K562 (cell line): Measurements from ENCODE around the gene TUBG2. TPM values are rescaled to one million over a fixed set of nuclear protein-coding genes. Genes with fewer than 3 reads are reported as not detected.

Experiments
- COPS2 ChIP-seq: fragments of 450-650 bp; conservative IDR thresholded peaks from 2 replicates; pipeline ENCODE4 v1.6.1; 2016; ENCODE audit warnings: mild to moderate bottlenecking, moderate library complexity
- KLF13 ChIP-seq: fragments of 450-650 bp; IDR thresholded peaks from 2 replicates; pipeline ENCODE4 v1.6.1; 2016; ENCODE audit warnings: missing genetic modification characterization, low read depth, mild to moderate bottlenecking, missing compliant biosample characterization, moderate library complexity, borderline replicate concordance
- NFXL1 ChIP-seq: fragments of 450-650 bp; formaldehyde crosslinking; IDR thresholded peaks from 2 replicates; pipeline ENCODE4 v1.4.0; 2021; ENCODE audit warnings: mild to moderate bottlenecking
- PPARD ChIP-seq: fragments of 250-450 bp; sonication (Bioruptor Pico); IDR thresholded peaks from 2 replicates; pipeline ENCODE4 v1.8.0; 2022; ENCODE audit warnings: inconsistent platforms, mild to moderate bottlenecking, moderate library complexity
- RFX5 ChIP-seq: IDR thresholded peaks from 2 replicates; pipeline ENCODE4 v1.6.1; 2011; ENCODE audit warnings: low read depth, mild to moderate bottlenecking, improper control_type of control experiment, low read length
- SMAD4 ChIP-seq: fragments of 250-450 bp; sonication (Bioruptor Pico); conservative IDR thresholded peaks from 2 replicates; pipeline ENCODE4 v1.8.0; 2021; ENCODE audit warnings: inconsistent platforms, mild to moderate bottlenecking, moderate library complexity
- SMARCA4 ChIP-seq: fragments of 450-650 bp; IDR thresholded peaks from 2 replicates; pipeline ENCODE4 v1.6.1; 2016
- YY1 ChIP-seq, 3 experiments: IDR thresholded peaks; 2 replicates each; pipeline ENCODE4 v1.6.1; 2011; ENCODE audit warnings: low read length in 2 of 3, mild to moderate bottlenecking in 2 of 3, moderate library complexity in 2 of 3, borderline replicate concordance in 1 of 3, control low read depth in 1 of 3, low read depth in 1 of 3; ENCODE audit not compliant: insufficient read depth in 3 of 3, insufficient replicate concordance in 2 of 3, control insufficient read depth in 1 of 3, insufficient read length in 1 of 3; ENCODE audit errors: extremely low read depth in 1 of 3
- ZZZ3 ChIP-seq: fragments of 450-650 bp; IDR thresholded peaks from 2 replicates; pipeline ENCODE4 v1.6.1; 2016; ENCODE audit warnings: antibody characterized with exemption, mild to moderate bottlenecking, moderate library complexity
- polyA plus RNA-seq, 8 experiments: library from polyadenylated mRNA; depleted of rRNA in 4 of 8; stranded (reverse) in 5 of 8; unstranded in 3 of 8; fragments of >200 nt; fragmentation: Nextera tagmentation in 2 of 8; fragmentation: Illumina TruSeq in 1 of 8; extraction: Ambion mirVana in 2 of 8; extraction: Trizol in 1 of 8; gene quantifications; 2 replicates each; pipeline versions ENCODE4 v1.2.1 to v1.2.3, GENCODE V29; 2011 to 2014; ENCODE audit warnings: inconsistent platforms in 1 of 8, missing spikeins in 1 of 8
- total RNA-seq, 7 experiments: library from RNA; depleted of rRNA in 6 of 7; stranded (reverse); fragments of >200 nt in 6 of 7; fragmentation: Illumina TruSeq in 2 of 7; extraction: Trizol in 2 of 7; gene quantifications; 2 replicates each; pipeline versions ENCODE4 v1.2.1 to v1.2.3, GENCODE V29; 2011 to 2021; ENCODE audit warnings: low replicate concordance in 1 of 7
- TF ChIP-seq, protein P1 (sequence below): sonication (generic); formaldehyde crosslinking; IDR thresholded peaks from 2 replicates; pipeline ENCODE4 v1.8.0; 2022; ENCODE audit warnings: mild to moderate bottlenecking, low read depth, missing genetic modification reagents
- TF ChIP-seq, protein P2 (sequence below): fragments of 450-650 bp; IDR thresholded peaks from 2 replicates; pipeline ENCODE4 v1.6.1; 2016; ENCODE audit warnings: mild to moderate bottlenecking, moderate library complexity

Gene TUBG2
- total and polyA plus RNA-seq, 9 of the 15 experiments (the other 6 are each of a cell fraction or from before 2014, with no cell fraction given): 0.09 to 0.80 (median 0.24) TPM; not detected in 2

DNA sequence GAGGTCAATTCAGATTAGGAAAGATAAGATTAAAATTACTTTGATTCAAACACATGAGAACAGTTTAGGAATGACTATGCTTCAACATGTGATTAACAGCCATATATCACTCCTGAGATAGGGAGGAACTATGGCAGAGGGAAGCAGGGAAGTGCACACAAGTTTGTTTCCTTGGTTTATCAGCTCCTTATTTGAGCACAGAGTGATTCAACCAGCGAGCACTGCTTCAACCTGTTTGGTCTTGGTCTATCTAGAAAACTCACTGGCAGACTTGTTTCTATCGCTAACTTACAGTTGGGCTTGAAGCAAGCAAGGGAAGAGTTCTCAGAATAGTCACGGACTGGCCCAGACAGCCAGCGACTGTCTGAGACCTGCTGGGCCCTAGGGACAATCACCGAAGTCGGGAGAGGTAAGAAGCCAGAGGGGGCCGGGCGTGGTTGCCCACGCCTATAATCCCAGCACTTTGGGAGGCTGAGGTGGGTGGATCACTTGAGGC lies 26.1 kb upstream of the TUBG2 start (continued):
- TF ChIP-seq, protein P1, sequence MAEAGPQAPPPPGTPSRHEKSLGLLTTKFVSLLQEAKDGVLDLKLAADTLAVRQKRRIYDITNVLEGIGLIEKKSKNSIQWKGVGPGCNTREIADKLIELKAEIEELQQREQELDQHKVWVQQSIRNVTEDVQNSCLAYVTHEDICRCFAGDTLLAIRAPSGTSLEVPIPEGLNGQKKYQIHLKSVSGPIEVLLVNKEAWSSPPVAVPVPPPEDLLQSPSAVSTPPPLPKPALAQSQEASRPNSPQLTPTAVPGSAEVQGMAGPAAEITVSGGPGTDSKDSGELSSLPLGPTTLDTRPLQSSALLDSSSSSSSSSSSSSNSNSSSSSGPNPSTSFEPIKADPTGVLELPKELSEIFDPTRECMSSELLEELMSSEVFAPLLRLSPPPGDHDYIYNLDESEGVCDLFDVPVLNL (CRISPR knock-in tag): no peak
- TF ChIP-seq RFX5 (no peak), YY1 (IDR thresholded peaks at IDR 0.05; ENCODE audit: borderline replicate concordance in 1 of 3, control insufficient read depth in 1 of 3, extremely low read depth in 1 of 3, insufficient read depth in 3 of 3, insufficient read length in 1 of 3, insufficient replicate concordance in 2 of 3, low read depth in 1 of 3, low read length in 2 of 3) (no peak), KLF13 (tag) (no peak), NFXL1 (CRISPR knock-in tag) (no peak), COPS2 (no peak), SMAD4 (CRISPR knock-in tag) (peak; percentile 87), ZZZ3 (no peak), SMARCA4 (peak; percentile 73; the same call in 1 of the 2 replicates), PPARD (CRISPR knock-in tag) (no peak)
- TF ChIP-seq, protein P2, sequence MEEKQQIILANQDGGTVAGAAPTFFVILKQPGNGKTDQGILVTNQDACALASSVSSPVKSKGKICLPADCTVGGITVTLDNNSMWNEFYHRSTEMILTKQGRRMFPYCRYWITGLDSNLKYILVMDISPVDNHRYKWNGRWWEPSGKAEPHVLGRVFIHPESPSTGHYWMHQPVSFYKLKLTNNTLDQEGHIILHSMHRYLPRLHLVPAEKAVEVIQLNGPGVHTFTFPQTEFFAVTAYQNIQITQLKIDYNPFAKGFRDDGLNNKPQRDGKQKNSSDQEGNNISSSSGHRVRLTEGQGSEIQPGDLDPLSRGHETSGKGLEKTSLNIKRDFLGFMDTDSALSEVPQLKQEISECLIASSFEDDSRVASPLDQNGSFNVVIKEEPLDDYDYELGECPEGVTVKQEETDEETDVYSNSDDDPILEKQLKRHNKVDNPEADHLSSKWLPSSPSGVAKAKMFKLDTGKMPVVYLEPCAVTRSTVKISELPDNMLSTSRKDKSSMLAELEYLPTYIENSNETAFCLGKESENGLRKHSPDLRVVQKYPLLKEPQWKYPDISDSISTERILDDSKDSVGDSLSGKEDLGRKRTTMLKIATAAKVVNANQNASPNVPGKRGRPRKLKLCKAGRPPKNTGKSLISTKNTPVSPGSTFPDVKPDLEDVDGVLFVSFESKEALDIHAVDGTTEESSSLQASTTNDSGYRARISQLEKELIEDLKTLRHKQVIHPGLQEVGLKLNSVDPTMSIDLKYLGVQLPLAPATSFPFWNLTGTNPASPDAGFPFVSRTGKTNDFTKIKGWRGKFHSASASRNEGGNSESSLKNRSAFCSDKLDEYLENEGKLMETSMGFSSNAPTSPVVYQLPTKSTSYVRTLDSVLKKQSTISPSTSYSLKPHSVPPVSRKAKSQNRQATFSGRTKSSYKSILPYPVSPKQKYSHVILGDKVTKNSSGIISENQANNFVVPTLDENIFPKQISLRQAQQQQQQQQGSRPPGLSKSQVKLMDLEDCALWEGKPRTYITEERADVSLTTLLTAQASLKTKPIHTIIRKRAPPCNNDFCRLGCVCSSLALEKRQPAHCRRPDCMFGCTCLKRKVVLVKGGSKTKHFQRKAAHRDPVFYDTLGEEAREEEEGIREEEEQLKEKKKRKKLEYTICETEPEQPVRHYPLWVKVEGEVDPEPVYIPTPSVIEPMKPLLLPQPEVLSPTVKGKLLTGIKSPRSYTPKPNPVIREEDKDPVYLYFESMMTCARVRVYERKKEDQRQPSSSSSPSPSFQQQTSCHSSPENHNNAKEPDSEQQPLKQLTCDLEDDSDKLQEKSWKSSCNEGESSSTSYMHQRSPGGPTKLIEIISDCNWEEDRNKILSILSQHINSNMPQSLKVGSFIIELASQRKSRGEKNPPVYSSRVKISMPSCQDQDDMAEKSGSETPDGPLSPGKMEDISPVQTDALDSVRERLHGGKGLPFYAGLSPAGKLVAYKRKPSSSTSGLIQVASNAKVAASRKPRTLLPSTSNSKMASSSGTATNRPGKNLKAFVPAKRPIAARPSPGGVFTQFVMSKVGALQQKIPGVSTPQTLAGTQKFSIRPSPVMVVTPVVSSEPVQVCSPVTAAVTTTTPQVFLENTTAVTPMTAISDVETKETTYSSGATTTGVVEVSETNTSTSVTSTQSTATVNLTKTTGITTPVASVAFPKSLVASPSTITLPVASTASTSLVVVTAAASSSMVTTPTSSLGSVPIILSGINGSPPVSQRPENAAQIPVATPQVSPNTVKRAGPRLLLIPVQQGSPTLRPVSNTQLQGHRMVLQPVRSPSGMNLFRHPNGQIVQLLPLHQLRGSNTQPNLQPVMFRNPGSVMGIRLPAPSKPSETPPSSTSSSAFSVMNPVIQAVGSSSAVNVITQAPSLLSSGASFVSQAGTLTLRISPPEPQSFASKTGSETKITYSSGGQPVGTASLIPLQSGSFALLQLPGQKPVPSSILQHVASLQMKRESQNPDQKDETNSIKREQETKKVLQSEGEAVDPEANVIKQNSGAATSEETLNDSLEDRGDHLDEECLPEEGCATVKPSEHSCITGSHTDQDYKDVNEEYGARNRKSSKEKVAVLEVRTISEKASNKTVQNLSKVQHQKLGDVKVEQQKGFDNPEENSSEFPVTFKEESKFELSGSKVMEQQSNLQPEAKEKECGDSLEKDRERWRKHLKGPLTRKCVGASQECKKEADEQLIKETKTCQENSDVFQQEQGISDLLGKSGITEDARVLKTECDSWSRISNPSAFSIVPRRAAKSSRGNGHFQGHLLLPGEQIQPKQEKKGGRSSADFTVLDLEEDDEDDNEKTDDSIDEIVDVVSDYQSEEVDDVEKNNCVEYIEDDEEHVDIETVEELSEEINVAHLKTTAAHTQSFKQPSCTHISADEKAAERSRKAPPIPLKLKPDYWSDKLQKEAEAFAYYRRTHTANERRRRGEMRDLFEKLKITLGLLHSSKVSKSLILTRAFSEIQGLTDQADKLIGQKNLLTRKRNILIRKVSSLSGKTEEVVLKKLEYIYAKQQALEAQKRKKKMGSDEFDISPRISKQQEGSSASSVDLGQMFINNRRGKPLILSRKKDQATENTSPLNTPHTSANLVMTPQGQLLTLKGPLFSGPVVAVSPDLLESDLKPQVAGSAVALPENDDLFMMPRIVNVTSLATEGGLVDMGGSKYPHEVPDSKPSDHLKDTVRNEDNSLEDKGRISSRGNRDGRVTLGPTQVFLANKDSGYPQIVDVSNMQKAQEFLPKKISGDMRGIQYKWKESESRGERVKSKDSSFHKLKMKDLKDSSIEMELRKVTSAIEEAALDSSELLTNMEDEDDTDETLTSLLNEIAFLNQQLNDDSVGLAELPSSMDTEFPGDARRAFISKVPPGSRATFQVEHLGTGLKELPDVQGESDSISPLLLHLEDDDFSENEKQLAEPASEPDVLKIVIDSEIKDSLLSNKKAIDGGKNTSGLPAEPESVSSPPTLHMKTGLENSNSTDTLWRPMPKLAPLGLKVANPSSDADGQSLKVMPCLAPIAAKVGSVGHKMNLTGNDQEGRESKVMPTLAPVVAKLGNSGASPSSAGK: no peak
